Tongue (tissue), 2 donors: Measurements from ENCODE around the gene STK24. TPM values are rescaled to one million over a fixed set of nuclear protein-coding genes. Genes with fewer than 3 reads are reported as not detected.
A peak's percentile ranks its signal among the peaks of the same experiment; 100 is the strongest.
"Not testable (repeated sequence)": the region's sequence is repeated elsewhere in the genome, so short reads cannot be mapped to it uniquely, and the experiment has no call there.

Experiments used
- DNase-seq: peaks from one replicate; pipeline ENCODE4 v3.0.0-alpha.2; 2015
- total RNA-seq: library from RNA; depleted of rRNA; stranded (reverse); fragments of >200 nt; gene quantifications from one replicate; pipeline ENCODE4 v1.2.3, GENCODE V29; 2014

The STK24 gene
- total RNA-seq, 1 donor from 2014 or later = 59.0 TPM

DNA sequence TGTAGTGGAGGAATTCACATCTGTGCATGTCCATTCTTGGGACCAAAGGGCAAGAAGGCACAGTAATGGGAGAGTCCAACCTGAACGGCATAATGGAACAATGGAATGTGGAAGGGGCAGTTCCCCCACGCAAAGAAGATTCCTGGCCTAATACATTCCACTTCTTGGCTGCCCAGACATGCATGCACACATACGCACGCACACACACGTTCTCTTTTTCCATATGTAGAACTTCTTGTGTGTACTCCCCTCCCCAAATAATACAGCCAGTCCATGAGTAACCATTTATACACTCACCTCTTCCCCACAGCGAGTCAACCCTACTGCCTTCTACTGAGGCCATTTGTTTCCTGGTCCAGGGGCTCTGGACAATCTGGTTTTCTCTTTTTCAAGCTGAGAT lies 6.0 kb upstream of the STK24 start:
- DNase-seq = peak; percentile 30

DNA sequence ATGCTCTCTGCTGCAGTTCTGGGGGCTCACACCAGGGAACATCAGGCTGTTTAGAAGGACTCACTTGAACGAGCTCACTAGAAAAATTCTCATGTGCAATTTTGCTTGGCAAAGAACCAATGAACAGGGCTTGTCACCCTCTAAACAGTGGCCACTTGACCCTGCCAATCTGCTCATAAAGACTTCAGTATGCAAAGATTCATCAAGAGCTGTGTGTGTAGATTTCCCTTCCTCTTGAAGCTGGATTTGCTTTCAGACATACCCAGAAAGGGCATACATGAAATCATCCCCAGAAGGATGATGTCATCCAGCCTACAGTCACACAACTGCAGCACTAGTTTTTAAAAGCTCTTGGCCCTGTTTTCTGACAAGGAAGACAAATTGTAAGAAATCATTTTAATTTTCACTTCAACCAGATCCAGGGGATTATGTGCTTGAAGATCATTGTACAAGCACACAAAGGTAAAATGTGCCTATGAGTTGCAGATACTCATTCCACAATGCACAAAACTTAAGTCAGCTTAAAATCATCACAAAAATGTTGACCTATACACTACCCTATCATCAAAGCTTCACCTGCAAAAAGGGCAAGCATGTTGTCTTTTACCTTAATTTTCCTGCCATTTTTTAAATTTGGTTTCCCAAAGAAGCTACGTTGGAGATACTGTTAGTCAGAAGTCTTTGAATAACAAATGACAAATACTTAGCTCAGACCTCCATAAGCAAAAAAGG lies 5.2 kb upstream of the STK24 start:
- DNase-seq = peak; percentile 86

DNA sequence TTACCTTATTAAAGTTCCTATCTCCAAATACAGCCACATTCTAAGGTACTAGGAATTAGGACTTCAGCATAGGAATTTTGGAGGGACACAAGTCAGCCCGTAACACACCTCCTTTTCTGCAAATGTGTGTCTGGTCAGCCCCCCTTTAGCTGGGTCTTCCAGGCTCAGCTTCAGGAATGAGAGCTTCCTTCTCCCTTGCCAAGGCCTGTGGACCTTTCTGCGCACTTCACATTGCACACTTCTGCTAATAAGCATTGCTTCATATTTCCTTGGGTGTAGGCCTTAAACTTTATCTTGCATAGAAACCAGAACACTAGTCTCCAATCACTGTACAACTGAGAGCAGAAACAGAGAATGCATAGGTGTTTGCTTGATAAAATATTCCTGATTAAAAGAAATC lies 4.5 kb upstream of the STK24 start:
- DNase-seq = no peak

DNA sequence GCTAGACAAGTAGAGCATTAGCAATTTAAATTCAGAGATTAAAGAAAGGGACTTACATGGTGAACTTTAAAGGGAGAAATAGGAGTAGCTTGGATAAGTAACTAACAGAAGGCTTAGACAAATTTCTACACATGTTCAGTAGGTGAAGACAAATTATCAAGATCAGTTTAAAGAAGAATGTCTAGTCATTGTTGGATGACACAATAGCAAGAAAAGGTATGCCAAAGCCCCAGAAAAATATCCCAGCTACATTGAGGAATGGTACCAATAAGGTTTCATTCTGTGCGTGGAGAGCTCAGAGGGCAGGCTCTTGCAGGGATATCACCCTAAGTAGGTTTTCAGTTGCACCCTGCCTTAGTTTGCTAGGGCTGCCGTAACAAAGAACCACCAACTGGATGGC lies 3.5 kb upstream of the STK24 start:
- DNase-seq = no peak

DNA sequence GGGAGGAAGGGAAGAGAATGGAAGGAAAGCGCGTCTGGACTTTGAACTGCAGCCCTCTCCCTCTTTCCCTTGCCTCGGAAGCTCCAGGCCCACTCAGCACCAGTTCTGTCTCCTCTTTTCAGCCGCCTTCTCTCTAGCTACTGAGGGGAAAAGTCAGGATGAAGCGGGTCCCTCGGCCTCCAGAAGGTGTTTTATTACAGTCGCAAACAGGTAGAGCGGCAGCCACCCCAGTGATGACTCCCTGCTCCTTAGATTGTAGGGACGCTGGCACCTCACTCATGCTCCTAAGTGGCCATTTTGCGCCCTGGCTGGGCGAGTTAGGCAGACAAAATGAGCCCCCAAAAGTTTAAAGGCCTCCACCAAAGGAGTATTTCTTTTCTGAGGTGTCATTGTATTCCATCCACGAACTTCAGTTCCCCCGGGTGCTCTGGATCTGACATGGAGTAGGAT lies 954 bp upstream of the STK24 start:
- no peak for DNase-seq

GRCh38 chr13:98576200-98576945 lies 534 bp downstream of the STK24 start:
- DNase-seq = peak; percentile 74

DNA sequence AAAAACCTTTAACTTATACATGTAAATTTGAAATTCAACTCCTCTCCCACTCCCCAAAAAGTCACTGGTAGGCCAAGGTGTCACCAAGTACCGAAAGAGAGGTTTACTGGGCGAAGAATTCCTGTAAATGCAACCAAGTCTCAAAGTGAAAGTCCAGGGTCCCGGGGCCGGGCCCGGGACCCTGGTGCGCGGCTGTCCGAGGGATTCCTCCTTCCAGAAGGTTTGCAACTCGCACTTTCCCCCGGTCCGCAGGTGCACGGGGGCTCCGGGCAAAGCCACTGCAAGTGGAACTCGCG lies 1.1 kb downstream of the STK24 start:
- no peak for DNase-seq

GRCh38 chr13:98575009-98575903 lies 1.7 kb downstream of the STK24 start:
- peak; percentile 43 for DNase-seq

DNA sequence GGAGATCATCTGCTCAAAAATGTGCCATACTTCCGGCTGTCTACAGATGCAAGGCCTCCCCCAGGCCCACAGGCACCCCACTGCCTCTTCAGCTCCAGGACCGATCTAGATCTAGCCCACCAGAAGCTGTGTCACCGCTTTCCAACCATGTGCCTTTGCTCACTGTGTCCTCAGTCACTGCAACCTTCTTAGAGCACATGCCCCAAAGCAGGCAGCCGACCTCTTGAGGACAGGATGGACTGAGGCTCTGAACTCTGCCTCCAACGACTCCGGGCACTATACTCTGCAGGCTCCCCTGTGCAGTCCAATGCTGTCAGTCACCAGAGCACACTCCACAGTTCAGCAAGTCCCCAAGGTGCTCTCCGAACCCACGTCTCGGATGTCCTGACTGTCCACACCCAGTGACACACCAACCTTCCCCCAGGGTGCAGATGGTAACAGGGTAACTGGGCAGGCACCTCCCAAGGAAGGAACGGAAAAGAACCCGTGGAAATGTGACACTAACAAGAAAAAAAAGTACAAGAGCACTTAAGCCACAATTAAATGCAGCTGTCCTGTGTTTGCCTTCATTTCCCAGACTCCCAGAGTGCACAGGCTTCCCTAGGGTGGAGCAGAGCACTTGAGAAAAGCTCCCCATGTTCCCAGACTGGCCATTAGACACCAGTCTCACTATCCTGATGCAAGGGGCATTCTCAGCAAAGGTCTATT lies 4.8 kb downstream of the STK24 start:
- DNase-seq = peak; percentile 87

DNA sequence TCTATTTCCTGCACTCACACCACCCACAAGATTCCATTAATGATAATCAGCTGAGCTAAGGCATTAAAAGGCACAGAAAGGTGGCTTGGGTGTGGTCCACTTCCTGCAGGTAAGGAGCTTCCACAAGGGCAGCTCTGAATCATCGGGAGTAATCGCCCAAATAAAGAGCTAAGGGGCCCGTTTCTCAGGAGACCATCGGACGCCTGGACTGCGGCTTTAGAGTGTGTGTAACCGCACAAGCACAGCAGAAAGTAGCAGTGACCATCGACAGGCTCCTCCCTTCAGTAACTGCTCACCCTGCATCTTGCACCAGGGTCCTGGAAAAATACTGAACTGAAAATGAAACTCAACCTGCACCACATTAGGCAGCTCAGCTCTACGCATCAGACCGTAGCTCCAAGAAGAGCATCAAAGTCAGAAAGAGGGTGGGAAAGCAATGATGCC lies 6.0 kb downstream of the STK24 start:
- no peak for DNase-seq

- DNase-seq = not testable (repeated sequence)
Observed at GRCh38 chr13:98569494-98570367, 7.2 kb downstream of the STK24 start.

DNA sequence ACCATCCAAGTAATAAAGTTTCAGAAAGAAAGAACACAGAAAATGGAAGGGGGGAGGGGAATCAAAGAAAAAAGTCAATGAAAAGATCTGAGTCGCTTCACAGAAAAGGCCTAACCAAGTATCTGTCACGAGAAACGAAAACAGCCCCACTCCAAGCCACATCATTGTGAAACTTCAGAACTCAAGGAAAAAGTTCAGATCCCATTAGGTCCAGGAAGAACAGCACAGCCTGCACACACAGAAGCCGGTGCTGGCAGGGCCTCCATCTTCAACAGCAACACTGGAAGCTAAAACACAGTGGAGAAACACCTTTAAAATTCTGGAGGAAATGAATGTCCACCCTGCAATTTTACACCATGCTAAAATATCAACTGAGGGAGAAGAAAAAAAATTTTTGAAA lies 8.0 kb downstream of the STK24 start:
- DNase-seq = no peak

DNA sequence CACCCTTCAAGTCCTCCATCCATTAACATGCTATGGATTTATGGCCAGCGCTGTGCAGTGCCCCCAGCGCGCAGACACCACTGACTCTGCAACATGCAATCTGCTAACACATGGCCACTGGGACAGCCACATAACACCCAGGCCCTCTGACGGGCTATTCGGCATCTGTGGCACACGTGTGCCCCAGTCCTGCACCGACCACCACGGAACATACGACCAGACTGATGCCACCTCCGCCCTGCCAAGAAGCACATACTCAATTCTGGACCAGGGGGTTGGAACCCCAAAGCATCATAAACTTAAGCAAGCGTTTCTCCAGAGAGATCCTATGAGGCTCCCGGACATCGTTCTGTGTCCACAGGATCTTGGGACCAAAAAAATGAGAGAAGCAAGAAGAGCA lies 9.8 kb downstream of the STK24 start:
- no peak for DNase-seq

DNA sequence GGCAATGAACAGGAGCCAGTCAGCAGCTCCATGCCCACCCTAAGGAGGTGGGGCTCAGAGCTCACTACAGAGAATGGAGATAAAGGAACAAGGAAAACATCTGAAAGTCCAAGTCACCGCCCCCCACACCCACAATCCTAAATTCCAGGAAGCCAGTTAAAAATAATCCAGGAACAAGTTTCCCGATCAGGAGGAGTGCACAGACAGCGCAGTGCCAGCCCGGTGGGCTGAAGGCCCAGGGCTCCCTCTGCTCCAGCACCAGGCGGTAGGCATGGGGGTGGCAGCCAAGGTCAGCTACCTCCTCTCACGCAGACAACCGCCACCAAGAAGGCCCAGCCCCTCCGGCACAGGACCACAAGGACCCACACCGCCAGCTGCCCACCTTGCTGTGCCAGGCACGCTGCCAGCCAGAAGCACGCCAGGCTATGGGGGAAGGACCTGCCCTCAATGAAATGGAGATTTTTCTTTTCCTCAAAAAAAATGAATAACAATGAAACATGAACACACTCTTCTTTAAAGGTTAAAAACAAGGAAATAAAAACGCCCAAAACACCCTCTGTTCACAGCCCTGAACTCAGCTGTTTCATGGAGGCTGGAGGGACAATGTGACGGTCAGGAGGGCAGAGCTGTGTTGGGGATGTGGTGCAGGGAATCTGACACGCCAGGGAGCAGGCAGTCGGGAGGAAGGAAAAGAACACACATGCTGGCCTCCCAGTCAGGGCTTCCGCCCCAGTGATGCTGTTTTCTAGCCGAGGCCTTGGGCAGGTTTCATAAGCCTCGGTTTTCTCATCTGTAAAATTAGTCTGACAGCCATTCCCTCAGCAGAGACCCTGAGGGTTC lies 11.0 kb downstream of the STK24 start:
- no peak for DNase-seq

DNA sequence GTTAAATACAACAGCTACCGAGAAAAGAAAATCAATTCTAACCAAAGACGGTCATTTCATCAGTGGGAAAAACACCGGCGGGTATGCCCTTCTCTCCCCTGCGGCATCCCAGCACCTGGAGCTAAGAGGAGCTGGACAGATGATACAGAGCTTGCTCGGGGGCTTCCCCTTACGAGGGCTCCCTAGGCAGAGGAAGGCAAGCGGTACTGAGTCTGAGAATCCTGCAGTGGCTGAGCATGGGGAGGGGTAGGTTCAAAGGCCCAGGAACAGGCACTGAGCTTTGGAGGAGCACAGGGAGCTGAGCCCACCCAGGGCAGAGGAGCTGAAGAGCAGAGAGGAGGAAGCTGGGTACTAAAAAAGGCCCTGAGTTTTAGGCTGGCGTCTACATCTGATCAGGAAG lies 12.7 kb downstream of the STK24 start:
- no peak for DNase-seq

DNA sequence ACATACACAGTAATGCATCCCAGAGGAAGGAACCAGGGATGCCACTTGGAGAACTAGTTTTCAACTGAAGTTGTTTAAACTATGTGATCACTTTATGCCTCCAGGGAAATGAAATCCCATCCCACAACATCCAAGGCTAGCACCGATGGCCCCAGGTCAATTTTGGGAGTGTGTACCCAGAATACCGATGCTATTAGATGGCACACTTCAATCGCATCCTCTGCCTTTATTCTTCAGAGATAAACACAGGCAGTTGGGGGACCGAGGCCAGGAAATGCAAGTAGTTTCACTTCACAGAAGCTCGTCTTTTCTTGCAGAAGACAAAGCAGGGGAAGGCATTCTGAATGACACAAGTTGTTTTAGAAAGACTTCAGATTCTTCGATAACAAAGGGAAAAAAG lies 13.8 kb downstream of the STK24 start:
- no peak for DNase-seq

DNA sequence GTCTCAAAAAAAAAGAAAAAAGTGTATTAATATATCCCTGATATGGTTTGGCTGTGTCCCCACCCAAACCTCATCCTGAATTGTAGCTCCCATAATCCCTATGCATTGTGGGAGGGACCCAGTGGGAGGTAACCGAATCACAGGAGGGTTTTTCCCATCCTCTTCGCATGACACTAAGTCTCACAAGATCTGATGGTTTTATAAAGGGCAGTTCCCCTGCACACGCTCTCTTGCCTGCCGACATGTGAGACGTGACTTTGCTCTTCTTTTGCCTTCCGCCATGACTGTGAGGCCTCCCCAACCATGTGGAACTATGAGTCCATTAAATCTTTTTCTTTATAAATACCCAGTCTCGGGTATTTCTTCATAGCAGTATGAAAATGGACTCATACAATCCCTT lies 17.7 kb downstream of the STK24 start:
- DNase-seq = no peak

- DNase-seq = no peak
Observed at GRCh38 chr13:98557937-98558792, 18.7 kb downstream of the STK24 start.

DNA sequence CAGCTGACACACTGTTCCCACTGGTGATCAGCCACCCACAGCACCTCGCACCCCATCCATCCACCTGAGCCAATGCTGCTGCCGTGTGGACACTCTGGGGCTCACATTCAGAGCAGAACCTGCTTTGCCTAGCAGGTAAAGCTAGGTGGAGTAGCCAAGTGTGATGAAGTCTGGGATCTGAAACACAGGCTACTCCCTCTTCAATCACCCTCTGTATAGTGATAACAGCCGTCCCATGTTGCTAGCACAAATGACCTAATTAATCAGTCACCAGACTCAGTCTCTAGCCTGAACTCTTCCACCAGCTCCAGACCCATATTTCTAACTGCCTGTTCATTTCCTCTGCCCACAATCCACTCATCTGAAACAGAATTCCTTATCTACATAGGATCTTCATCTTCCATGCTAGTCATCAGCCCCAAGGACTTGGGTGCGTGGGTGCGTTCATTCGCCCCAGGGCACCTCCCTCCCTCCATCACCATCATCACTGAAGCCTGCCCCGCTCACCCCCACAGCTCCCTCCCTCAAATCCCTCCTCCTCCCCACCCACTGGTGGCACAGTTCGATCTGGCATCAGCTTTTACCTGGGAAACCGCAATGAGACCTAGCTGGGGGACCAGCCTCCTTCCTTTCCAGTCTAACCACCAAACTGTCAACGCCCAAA lies 19.8 kb downstream of the STK24 start:
- DNase-seq = no peak
